SU-DHL-6 (cell line): Measurements from ENCODE around the gene F3.

Source experiments
- EZH2phosphoT487 ChIP-seq: fragments of 200-600 bp; sonication (generic), shearing (Covaris generic); conservative IDR thresholded peaks from 2 replicates; pipeline ENCODE4 v1.6.1; 2018; ENCODE audit warnings: mild to moderate bottlenecking, antibody characterized with exemption, low read length, moderate library complexity, mixed read lengths
- TF ChIP-seq, protein P1 (sequence below): fragments of 200-600 bp; sonication (generic); IDR thresholded peaks from one replicate; pipeline ENCODE4 v1.5.1; 2017; ENCODE audit warnings: antibody characterized with exemption, mild to moderate bottlenecking, low read length, moderate library complexity; ENCODE audit not compliant: insufficient read depth, poor library complexity, severe bottlenecking

DNA sequence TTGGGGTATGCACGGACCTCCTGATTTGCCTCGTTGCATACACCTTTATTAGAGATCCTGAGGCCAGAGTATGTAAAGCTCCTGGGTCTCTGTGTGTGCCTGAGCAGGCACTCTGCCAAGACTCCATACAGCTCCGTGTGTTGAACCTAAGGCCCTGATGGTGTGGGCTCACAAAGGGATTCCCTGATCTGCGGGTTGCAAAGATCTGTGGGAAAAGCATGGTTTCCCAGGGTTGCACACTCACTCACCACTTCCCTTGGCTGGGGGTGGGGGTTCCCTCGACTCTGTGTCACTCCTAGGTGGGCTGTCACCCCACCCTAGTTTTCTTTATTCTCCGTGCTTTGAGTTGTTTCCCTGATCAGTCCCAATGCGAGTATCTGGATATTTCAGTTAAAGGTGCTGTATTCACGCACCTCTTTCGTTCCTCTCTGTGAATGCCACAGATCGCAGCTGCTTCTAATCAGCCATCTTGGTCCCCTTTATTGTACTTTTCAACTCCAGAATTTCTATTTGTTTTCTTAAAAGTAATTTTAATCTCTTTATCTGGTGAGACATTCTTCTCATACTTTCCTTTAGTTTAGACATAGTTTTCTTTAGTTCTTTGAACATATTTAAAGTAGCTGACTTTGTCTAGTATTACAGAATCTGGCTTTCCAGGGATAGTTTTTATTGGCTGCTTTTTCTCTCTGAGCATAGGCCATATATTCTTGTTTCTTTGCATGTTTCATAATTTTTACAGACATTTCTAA is 39.0 kb upstream of the F3 start:
- TF ChIP-seq, protein P1, sequence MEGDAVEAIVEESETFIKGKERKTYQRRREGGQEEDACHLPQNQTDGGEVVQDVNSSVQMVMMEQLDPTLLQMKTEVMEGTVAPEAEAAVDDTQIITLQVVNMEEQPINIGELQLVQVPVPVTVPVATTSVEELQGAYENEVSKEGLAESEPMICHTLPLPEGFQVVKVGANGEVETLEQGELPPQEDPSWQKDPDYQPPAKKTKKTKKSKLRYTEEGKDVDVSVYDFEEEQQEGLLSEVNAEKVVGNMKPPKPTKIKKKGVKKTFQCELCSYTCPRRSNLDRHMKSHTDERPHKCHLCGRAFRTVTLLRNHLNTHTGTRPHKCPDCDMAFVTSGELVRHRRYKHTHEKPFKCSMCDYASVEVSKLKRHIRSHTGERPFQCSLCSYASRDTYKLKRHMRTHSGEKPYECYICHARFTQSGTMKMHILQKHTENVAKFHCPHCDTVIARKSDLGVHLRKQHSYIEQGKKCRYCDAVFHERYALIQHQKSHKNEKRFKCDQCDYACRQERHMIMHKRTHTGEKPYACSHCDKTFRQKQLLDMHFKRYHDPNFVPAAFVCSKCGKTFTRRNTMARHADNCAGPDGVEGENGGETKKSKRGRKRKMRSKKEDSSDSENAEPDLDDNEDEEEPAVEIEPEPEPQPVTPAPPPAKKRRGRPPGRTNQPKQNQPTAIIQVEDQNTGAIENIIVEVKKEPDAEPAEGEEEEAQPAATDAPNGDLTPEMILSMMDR: no peak
- TF ChIP-seq EZH2phosphoT487: no peak
